HepG2 (cell line): ENCODE measurements around the gene CDH23. TPM values are rescaled to one million over a fixed set of nuclear protein-coding genes. Genes with fewer than 3 reads are reported as not detected.
A peak's percentile ranks its signal among the peaks of the same experiment; 100 is the strongest.

ENCODE experiments used
- BCL3 ChIP-seq: sonication (generic); formaldehyde crosslinking; IDR thresholded peaks from 2 replicates; pipeline ENCODE4 v1.5.1; 2020; ENCODE audit warnings: mild to moderate bottlenecking, missing genetic modification reagents, moderate library complexity
- BRCA1 ChIP-seq: sonication (generic); formaldehyde crosslinking; IDR thresholded peaks from 2 replicates; pipeline ENCODE4 v1.4.0; 2020; ENCODE audit warnings: missing genetic modification reagents
- CEBPZ ChIP-seq: IDR thresholded peaks from 2 replicates; pipeline ENCODE4 v1.6.1; 2012; ENCODE audit warnings: low read length, improper control_type of control experiment
- CREB1 ChIP-seq, 2 experiments: fragments of 450-650 bp in 1 of 2; IDR thresholded peaks; 2 replicates each; pipeline ENCODE4 v1.6.1; 2016 to 2017; ENCODE audit warnings: control low read depth in 1 of 2, mild to moderate bottlenecking in 1 of 2, missing compliant biosample characterization in 1 of 2, missing genetic modification characterization in 1 of 2
- EED ChIP-seq: sonication (generic); formaldehyde crosslinking; IDR thresholded peaks from 2 replicates; pipeline ENCODE4 v1.5.0; 2020; ENCODE audit warnings: mild to moderate bottlenecking, missing genetic modification reagents
- ELF4 ChIP-seq: sonication (generic); formaldehyde crosslinking; IDR thresholded peaks from 2 replicates; pipeline ENCODE4 v1.5.0; 2020; ENCODE audit warnings: missing genetic modification reagents, mild to moderate bottlenecking, moderate library complexity, borderline replicate concordance
- MED13 ChIP-seq: sonication (generic); formaldehyde crosslinking; IDR thresholded peaks from 2 replicates; pipeline ENCODE4 v1.5.0; 2020; ENCODE audit warnings: missing genetic modification reagents
- PRDM15 ChIP-seq: sonication (generic); formaldehyde crosslinking; IDR thresholded peaks from 2 replicates; pipeline ENCODE4 v1.4.0; 2020; ENCODE audit warnings: missing genetic modification reagents
- SMARCC2 ChIP-seq: fragments of 450-650 bp; IDR thresholded peaks from 2 replicates; pipeline ENCODE4 v1.6.1; 2017; ENCODE audit warnings: antibody characterized with exemption, mild to moderate bottlenecking
- SRF ChIP-seq: IDR thresholded peaks from 2 replicates; pipeline ENCODE4 v1.6.1; 2011; ENCODE audit warnings: mild to moderate bottlenecking, low read depth, low read length, moderate library complexity
- TRIM22 ChIP-seq: fragments of 450-650 bp; IDR thresholded peaks from 2 replicates; pipeline ENCODE4 v1.6.1; 2017
- ZBTB20 ChIP-seq: sonication (generic); formaldehyde crosslinking; IDR thresholded peaks from 2 replicates; pipeline ENCODE4 v1.8.1; 2023; ENCODE audit warnings: missing genetic modification reagents, low read depth, mild to moderate bottlenecking, borderline replicate concordance
- ZMAT3 ChIP-seq: sonication (generic); formaldehyde crosslinking; conservative IDR thresholded peaks from 2 replicates; pipeline ENCODE4 v1.7.0; 2021; ENCODE audit warnings: missing genetic modification reagents
- ZNF280B ChIP-seq: sonication (generic); formaldehyde crosslinking; IDR thresholded peaks from 2 replicates; pipeline ENCODE4 v1.5.0; 2020; ENCODE audit warnings: missing genetic modification reagents, mild to moderate bottlenecking, borderline replicate concordance
- ZNF589 ChIP-seq: sonication (generic); formaldehyde crosslinking; conservative IDR thresholded peaks from 2 replicates; pipeline ENCODE4 v1.8.0; 2022; ENCODE audit warnings: mild to moderate bottlenecking, moderate library complexity, missing genetic modification reagents
- ZNF615 ChIP-seq: sonication (generic); formaldehyde crosslinking; IDR thresholded peaks from 2 replicates; pipeline ENCODE4 v1.5.0; 2020; ENCODE audit warnings: mild to moderate bottlenecking, missing genetic modification reagents, borderline replicate concordance
- ZNF776 ChIP-seq: sonication (generic); formaldehyde crosslinking; IDR thresholded peaks from 2 replicates; pipeline ENCODE4 v1.4.0; 2020; ENCODE audit warnings: mild to moderate bottlenecking, missing genetic modification reagents
- polyA plus RNA-seq, 8 experiments: library from polyadenylated mRNA; depleted of rRNA in 3 of 8; stranded (reverse) in 7 of 8; unstranded in 1 of 8; fragments of >200 nt; fragmentation: Illumina TruSeq in 4 of 8; extraction: Trizol in 4 of 8; gene quantifications; 2 replicates each; pipeline versions ENCODE4 v1.2.1 to v1.2.3, GENCODE V29; 2011 to 2016; ENCODE audit warnings: low read depth in 4 of 8, missing spikeins in 1 of 8, mixed read lengths in 1 of 8; ENCODE audit not compliant: insufficient read depth in 1 of 8
- total RNA-seq, 5 experiments: library from RNA; depleted of rRNA; stranded (reverse); fragments of >200 nt; fragmentation: Illumina TruSeq; extraction: Trizol; gene quantifications; 2 replicates each; pipeline ENCODE4 v1.2.3, GENCODE V29; 2016; ENCODE audit warnings: low read depth in 1 of 5

The CDH23 gene
- total and polyA plus RNA-seq, 2 of the 13 experiments (the other 11 are each of a cell fraction or from before 2014, with no cell fraction given): 0.13 TPM; not detected in 1

GRCh38 chr10:71347587-71348395 lies 48.9 kb upstream of the CDH23 start (continued):
- TF ChIP-seq PRDM15 (CRISPR knock-in tag) (0 out of 2 replicates have a peak, but pooled peaks have one; percentile 27), SMARCC2 (no peak), ZBTB20 (peak; percentile 26; the same call in 1 of the 2 replicates), ZMAT3 (no peak), EED (no peak), ZNF776 (CRISPR knock-in tag) (no peak), CEBPZ (no peak), BRCA1 (CRISPR knock-in tag) (0 out of 2 replicates have a peak, but pooled peaks have one; percentile 84), TRIM22 (no peak), ZNF589 (no peak), SRF (no peak), ELF4 (no peak), ZNF280B (no peak), MED13 (CRISPR knock-in tag) (0 out of 2 replicates have a peak, but pooled peaks have one; percentile 47), ZNF615 (no peak), BCL3 (CRISPR knock-in tag) (no peak), CREB1 (IDR thresholded peaks at IDR 0.05) (no peak), CREB1 (CRISPR knock-in tag; IDR thresholded peaks at IDR 0.05) (no peak; the same call in 1 of the 2 replicates)
